Activated T-helper 1 cell treated with anti-CD3 and anti-CD28 coated beads, Interleukin-12 subunit alpha, Interleukin-12 subunit beta, Interleukin-2, Interleukin-4 antibody, amounts not matched to agents 30 ng/mL and 10 ng/mL and 1 ng/mL, durations not matched to agents 14 hours and 24 hours and 36 hours (primary cell): ENCODE measurements around the gene ATG7. TPM values are rescaled to one million over a fixed set of nuclear protein-coding genes. Genes with fewer than 3 reads are reported as not detected.
"Not testable (repeated sequence)": the region's sequence is repeated elsewhere in the genome, so short reads cannot be mapped to it uniquely, and the experiment has no call there.

Source experiments
- DNase-seq: peaks from one replicate; pipeline ENCODE4 v3.0.0; 2021; ENCODE audit warnings: low spot score
- H3K27ac Mint-ChIP-seq: one replicate; pipeline ENCODE4 v1.8.0; 2021; ENCODE audit warnings: mild to moderate bottlenecking, mixed read lengths
- H3K27me3 Mint-ChIP-seq: one replicate; pipeline ENCODE4 v1.8.0; 2022; ENCODE audit warnings: mild to moderate bottlenecking, moderate library complexity, mixed read lengths; ENCODE audit not compliant: insufficient read depth
- H3K36me3 Mint-ChIP-seq: one replicate; pipeline ENCODE4 v1.8.0; 2021; ENCODE audit warnings: low read depth, mixed read lengths
- H3K4me1 Mint-ChIP-seq: one replicate; pipeline ENCODE4 v1.8.0; 2021; ENCODE audit warnings: low read depth, mixed read lengths
- H3K4me3 Mint-ChIP-seq: one replicate; pipeline ENCODE4 v1.8.0; 2021; ENCODE audit warnings: mild to moderate bottlenecking, moderate library complexity, mixed read lengths
- H3K9me3 Mint-ChIP-seq: one replicate; pipeline ENCODE4 v1.8.0; 2021; ENCODE audit warnings: mixed read lengths
- intact Hi-C: fragments of 100-400 bp; cut with micrococcal nuclease; formaldehyde crosslinking; loops from one replicate; pipeline ENCODE4 v1.15.1; 2024
- total RNA-seq: library from RNA; stranded (reverse); gene quantifications from 2 replicates; pipeline ENCODE4 v1.2.3, GENCODE V29; 2022

Gene ATG7
- total RNA-seq, 1 donor from 2014 or later = 38.6 TPM

DNA sequence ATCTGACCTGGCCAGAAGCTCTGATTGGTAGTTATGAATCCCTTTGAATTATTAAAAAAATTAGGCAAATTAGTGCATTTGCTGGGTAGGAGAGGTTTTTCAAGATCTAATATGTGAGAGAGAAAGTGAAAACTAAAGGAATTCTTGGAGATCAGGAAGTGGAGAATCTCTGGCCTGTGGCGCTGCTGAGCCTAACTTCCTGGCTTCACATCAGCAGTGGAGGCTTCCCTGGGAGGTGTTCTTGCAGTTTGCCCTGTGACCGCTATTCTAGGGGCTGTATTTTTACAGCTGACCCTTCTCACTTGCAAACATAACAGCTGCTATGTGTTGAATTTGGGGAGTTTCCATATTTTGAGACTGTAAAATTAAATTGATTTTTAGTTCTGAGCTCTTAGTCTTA lies 166.4 kb downstream of the ATG7 start:
- Mint-ChIP-seq H3K27me3 (no peaks in the 10 kb centered on the region), H3K4me1 (no peaks in the 10 kb centered on the region), H3K36me3 (peaks cover 3% of the 10 kb centered on the region), H3K9me3 (no peaks in the 10 kb centered on the region), H3K27ac (no peak overlapping the region), H3K4me3 (no peak overlapping the region)
- intact Hi-C loops = no loop called here
- no peak for DNase-seq

DNA sequence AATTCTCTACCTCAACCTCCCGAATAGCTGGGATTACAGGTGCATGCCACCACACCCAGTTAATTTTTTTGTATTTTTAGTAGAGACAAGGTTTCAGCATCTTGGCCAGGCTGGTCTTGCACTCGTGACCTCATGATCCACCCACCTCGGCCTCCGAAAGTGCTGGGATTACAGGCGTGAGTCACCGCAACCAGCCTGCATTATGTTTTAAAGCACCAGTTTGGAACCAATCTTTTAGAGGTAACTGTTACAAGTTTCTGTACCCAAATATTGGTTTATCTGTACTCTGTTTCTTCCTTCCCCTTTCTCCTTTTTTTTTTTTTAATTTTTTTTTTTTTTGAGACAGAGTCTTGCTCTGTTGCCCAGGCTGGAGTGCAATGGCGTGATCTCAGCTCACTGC lies 169.1 kb downstream of the ATG7 start:
- H3K4me1 Mint-ChIP-seq = not testable (repeated sequence)

DNA sequence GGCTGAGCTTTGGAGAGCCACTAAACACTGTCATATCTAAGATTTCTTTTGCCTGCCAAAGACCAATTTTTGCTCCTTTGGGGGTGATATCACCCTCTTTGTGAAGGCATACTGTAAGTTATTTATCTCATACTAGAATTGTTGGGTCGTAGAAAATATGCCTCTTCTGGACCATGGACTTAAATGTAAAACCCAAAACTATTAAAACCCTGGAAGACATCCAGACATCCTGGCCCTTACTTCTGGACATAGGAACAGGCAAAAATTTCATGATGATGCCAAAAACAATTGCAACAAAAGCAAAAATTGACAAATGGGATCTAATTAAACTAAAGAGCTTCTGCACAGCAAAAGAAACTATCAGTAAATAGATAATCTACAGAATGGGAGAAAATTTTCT lies 172.2 kb downstream of the ATG7 start:
- DNase-seq = no peak
- intact Hi-C loops = no loop called here
- H3K4me1 Mint-ChIP-seq = no peaks in the 10 kb centered on the region
- H3K4me3 Mint-ChIP-seq = no peak overlapping the region
- H3K36me3 Mint-ChIP-seq = peaks cover 9% of the 10 kb centered on the region
- H3K27me3 Mint-ChIP-seq = no peaks in the 10 kb centered on the region
- no peak overlapping the region for H3K27ac Mint-ChIP-seq
- no peaks in the 10 kb centered on the region for H3K9me3 Mint-ChIP-seq

More for the DNA sequence above, 169.1 kb downstream of the ATG7 start:
- H3K27ac Mint-ChIP-seq, H3K9me3 Mint-ChIP-seq, DNase-seq, intact Hi-C loops, H3K4me3 Mint-ChIP-seq, H3K27me3 Mint-ChIP-seq, H3K36me3 Mint-ChIP-seq: not testable (repeated sequence)

DNA sequence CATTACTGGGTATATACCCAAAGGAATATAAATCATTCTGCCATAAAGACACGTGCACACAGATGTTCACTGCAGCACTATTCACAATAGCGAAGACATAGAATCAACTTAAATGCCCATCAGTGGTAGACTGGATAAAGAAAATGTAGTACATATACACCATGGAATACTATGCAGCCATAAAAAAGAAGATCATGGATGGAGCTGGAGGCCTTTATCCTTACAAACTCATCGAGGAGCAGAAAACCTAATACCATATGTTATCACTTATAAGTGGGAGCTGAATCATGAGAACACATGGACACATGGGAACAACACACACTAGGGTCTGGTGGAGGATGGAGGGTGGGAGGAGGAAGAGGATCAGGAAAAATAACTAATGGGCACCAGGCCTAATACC lies 173.0 kb downstream of the ATG7 start:
- H3K4me1 Mint-ChIP-seq, H3K4me3 Mint-ChIP-seq, H3K27ac Mint-ChIP-seq, DNase-seq, intact Hi-C loops, H3K27me3 Mint-ChIP-seq, H3K36me3 Mint-ChIP-seq, H3K9me3 Mint-ChIP-seq: not testable (repeated sequence)

DNA sequence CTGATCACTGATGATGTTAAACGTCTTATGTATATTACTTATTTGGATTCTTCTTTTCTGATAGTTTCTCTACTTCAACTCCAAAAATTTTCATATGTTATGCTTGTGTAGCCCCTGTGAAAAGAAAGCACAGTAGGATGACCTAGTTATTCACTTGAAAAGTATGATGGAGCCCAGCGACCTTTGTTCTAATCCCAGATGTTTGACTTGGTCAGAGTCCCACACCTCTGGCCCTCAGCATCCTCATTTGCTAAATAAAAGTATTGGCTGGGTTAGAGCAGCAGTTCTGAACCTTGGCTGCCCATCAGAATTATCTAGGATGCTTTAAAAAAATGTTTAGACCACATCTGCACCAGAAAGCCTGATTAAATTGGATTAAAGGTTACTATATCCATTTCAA lies 173.7 kb downstream of the ATG7 start:
- no peak for DNase-seq
- Mint-ChIP-seq H3K4me1 (no peaks in the 10 kb centered on the region), H3K27me3 (no peaks in the 10 kb centered on the region), H3K36me3 (peaks cover 11% of the 10 kb centered on the region), H3K9me3 (no peaks in the 10 kb centered on the region), H3K27ac (no peak overlapping the region), H3K4me3 (no peak overlapping the region)
- intact Hi-C loops = no loop called here

DNA sequence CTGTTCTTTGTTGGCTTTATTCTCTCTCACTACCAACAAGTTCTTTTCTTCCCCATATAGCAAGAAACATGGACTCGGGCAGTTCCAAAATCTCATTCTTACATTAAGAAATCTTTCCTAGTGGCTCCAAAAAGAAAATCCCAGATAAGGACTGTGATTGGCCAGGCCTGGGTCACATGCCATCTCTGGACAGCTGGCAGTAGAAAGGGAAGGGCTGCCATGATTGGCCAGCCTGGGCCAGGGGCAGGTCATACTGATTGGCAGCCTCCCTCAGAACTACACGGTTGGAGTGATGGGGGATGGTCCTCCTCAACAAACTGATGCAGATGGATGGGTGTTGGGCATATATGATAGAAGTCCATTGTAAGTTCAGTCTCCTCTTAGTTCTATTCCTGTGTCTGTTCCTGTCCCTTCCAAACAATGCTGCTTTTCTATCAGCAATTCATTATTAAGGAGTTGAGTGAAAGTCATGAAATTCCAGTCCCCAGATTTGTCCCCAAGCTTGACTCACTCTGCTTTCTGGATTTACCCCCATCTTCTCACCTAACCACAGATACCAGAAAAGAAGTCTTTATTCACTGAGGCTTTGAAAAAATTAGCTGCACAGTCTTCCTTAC lies 175.5 kb downstream of the ATG7 start:
- Mint-ChIP-seq H3K9me3 (no peaks in the 10 kb centered on the region), H3K4me3 (no peak overlapping the region), H3K27ac (no peak overlapping the region), H3K27me3 (no peaks in the 10 kb centered on the region), H3K4me1 (no peaks in the 10 kb centered on the region), H3K36me3 (peaks cover 11% of the 10 kb centered on the region)
- no peak for DNase-seq
- intact Hi-C loops = no loop called here

DNA sequence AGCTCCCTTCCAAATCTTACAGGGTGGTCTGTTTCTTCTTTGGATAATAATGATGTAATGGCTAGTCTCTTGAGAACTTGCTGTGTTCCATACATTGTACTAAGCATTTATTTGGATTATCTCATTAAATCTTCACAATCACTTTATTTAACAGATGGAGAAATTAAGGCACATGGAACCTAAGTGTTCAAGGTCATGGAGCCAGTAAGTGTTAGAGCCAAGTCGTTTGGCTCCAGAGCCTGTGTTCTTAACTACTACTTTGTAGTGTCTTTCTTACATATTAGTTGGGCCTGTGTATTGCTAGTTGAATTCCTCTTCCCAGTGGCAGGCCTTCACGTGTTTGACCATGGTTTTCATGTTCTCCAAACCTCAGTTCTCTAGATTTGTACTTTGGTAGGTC lies 177.8 kb downstream of the ATG7 start:
- H3K27me3 Mint-ChIP-seq = no peaks in the 10 kb centered on the region
- DNase-seq = no peak
- intact Hi-C loops = no loop called here
- peaks cover 5% of the 10 kb centered on the region for H3K36me3 Mint-ChIP-seq
- no peak overlapping the region for H3K27ac Mint-ChIP-seq
- no peaks in the 10 kb centered on the region for H3K4me1 Mint-ChIP-seq
- no peaks in the 10 kb centered on the region for H3K9me3 Mint-ChIP-seq
- H3K4me3 Mint-ChIP-seq = no peak overlapping the region

DNA sequence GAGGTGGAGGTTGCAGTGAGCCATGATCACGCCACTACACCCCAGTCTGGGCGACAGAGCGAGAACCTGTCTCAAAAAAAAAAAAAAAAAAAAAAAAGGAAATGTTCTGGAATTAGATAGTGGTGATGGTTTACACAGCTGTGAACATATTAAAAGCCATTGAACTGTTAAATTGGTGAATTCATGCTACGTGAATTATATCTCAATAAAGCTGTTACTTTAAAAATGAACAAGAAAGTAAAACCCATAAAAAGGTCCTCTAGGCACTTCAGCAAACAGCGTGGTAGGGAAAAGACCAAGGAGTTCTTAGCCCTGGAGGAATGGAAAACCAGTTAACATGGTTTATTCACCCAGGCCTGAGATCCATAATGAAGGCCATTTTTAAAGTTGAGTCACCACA lies 180.1 kb downstream of the ATG7 start:
- H3K36me3 Mint-ChIP-seq = peaks cover 2% of the 10 kb centered on the region
- H3K9me3 Mint-ChIP-seq = no peaks in the 10 kb centered on the region
- H3K27me3 Mint-ChIP-seq = no peaks in the 10 kb centered on the region
- no peak overlapping the region for H3K27ac Mint-ChIP-seq
- DNase-seq = no peak
- intact Hi-C loops = no loop called here
- H3K4me3 Mint-ChIP-seq = no peak overlapping the region
- H3K4me1 Mint-ChIP-seq = no peaks in the 10 kb centered on the region

DNA sequence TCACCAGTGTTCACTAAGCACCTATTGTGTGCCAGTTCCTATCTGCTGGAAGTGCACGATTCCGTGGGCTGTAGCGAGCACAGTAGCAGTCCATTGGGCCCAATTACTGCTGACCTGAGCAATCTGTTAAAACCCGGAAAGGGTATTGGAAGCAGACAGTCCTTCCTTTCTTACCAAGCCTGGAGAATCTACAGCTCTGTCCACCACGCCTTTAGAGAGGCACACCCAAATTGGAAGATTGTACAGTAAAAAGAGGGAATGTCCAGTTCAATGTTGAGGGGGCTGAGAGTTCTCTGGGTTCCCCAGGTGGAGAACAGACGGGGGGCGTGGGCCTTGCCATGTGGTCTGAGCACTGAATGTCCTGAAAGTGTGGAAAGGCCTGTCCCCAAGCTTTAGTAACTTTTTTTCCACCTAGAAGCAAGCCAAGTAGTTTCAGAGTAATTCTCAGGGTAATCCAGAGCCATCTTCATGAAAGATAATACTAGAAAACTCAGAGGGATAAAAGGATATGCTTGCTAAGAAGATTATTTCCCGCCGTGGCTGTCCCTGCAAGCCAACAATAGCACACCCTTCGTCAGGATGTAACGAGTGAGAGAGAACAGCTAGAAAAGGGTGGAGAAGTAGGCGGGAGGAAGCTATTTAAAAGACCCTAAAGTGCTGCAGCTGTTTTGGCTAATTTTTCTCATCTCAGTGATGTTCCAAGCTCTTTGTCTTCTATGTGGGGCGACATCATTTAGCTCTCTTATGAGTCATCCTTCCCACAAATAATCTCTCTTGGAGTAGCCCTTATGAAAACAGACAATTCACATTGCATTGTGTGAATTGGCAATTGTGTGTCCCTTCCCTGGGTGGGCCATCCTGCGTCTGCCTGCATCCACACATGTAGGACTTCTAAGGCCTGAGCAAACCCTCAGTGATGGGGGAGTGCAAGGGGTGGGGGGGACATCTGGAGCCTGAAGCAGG lies 181.0 kb downstream of the ATG7 start:
- H3K36me3 Mint-ChIP-seq = peaks cover 2% of the 10 kb centered on the region
- DNase-seq = no peak
- no peak overlapping the region for H3K4me3 Mint-ChIP-seq
- no peaks in the 10 kb centered on the region for H3K4me1 Mint-ChIP-seq
- H3K9me3 Mint-ChIP-seq = no peaks in the 10 kb centered on the region
- intact Hi-C loops = no loop called here
- H3K27ac Mint-ChIP-seq = no peak overlapping the region
- no peaks in the 10 kb centered on the region for H3K27me3 Mint-ChIP-seq

DNA sequence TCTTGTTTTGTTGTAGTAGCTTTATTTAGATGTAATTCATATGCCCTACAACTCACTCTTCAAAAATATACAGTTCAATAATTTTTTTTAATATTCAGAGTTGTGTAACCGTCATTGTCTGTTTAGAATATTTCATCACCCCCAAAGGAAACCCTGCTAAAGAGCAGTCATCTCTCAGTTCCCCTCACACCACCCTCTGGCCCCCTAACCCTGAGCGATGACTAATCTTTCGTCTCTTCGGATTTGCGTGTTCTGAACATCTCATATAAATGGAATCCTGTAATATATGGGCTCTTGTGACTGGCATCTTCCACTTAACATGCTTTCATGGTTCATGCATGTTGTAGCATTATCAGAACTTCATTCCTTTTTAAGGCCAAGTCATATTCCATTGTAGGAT lies 183.8 kb downstream of the ATG7 start:
- Mint-ChIP-seq H3K4me1 (no peaks in the 10 kb centered on the region), H3K27ac (no peak overlapping the region), H3K9me3 (no peaks in the 10 kb centered on the region), H3K4me3 (no peak overlapping the region), H3K36me3 (peaks cover 2% of the 10 kb centered on the region), H3K27me3 (no peaks in the 10 kb centered on the region)
- no peak for DNase-seq
- intact Hi-C loops = no loop called here

DNA sequence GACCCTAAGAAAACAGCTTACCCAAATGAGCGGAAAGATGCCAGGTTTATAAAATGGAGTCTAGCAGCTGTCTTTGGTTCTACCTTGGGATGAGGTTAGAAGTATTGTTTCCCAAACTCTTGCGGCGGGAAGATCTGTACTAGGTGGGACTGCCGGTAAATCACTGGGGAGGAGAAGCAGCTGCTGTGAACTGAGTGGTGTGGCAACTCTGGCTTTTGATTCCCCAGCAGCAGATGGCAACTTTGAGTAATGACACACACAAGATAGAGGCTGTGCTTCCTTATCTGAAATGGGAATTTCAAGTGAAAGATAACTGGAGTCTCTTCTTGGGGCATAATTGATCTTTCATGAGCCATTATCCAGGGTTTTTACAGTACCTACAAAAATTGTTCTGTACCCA lies 184.9 kb downstream of the ATG7 start:
- intact Hi-C loops = no loop called here
- no peaks in the 10 kb centered on the region for H3K4me1 Mint-ChIP-seq
- no peak for DNase-seq
- H3K4me3 Mint-ChIP-seq = no peak overlapping the region
- no peak overlapping the region for H3K27ac Mint-ChIP-seq
- no peaks in the 10 kb centered on the region for H3K9me3 Mint-ChIP-seq
- H3K36me3 Mint-ChIP-seq = peaks cover 2% of the 10 kb centered on the region
- no peaks in the 10 kb centered on the region for H3K27me3 Mint-ChIP-seq

DNA sequence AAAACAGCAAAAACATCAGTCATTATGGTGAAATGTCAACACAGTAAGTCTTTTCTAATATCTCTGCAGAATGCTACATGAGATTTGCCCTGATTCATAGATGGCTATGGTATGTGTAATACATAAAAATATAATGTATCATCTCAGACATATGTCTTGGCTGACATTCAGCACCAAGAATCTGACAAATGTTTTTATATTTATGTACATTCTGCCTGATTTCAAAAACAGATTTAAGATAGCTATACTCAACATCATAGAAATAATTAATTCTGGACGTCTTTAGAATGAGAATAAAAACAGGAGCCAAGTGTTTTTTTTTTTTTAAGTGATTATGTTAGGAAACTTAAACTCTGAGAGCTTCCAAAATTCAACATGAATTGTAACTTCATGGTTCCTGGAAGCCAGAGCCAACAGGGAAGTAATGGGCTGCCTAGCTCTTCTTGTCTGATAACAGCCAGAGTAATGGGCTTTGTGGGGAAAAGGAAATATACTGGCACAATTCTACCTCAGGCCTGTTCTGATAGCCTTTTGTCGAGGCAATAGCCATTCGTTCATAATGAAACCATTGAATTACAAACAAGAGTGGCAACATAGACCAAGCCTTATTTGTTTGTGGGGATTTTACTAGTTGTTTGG lies 187.1 kb downstream of the ATG7 start:
- no peaks in the 10 kb centered on the region for H3K4me1 Mint-ChIP-seq
- intact Hi-C loops = no loop called here
- peaks cover 2% of the 10 kb centered on the region for H3K36me3 Mint-ChIP-seq
- H3K27ac Mint-ChIP-seq = no peak overlapping the region
- DNase-seq = no peak
- H3K27me3 Mint-ChIP-seq = no peaks in the 10 kb centered on the region
- H3K9me3 Mint-ChIP-seq = no peaks in the 10 kb centered on the region
- H3K4me3 Mint-ChIP-seq = no peak overlapping the region

DNA sequence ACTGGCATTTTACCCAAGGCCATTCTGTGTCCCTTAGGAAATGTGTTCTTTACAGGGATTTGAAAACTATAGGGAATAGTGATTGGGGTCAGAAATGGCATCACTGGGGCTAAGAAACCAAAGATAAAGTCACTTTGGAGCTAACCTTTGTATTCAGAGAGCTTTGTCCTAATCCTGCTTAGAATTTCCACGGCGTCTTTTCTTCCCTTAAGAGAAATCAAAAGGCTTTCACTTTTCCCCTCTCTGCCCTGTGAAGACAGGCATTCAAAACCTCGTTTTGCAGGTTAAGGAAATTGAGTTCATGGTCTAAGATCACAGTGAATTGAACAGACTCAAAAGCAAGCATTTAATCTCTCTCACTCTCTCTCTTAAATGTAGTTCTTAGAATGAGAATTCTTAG lies 189.0 kb downstream of the ATG7 start:
- intact Hi-C loops = no loop called here
- H3K9me3 Mint-ChIP-seq = no peaks in the 10 kb centered on the region
- peaks cover 2% of the 10 kb centered on the region for H3K36me3 Mint-ChIP-seq
- H3K27me3 Mint-ChIP-seq = no peaks in the 10 kb centered on the region
- H3K4me1 Mint-ChIP-seq = no peaks in the 10 kb centered on the region
- no peak overlapping the region for H3K4me3 Mint-ChIP-seq
- H3K27ac Mint-ChIP-seq = no peak overlapping the region
- no peak for DNase-seq
